Subcutaneous adipose tissue (tissue), 4 donors: ENCODE measurements around the gene NAMPT. TPM values are rescaled to one million over a fixed set of nuclear protein-coding genes. Genes with fewer than 3 reads are reported as not detected.

Experiments
- total RNA-seq, 4 donors: library from RNA; depleted of rRNA; stranded (reverse); fragments of >200 nt; gene quantifications; one replicate each; pipeline ENCODE4 v1.1.0, GENCODE V29; 2016
- TF ChIP-seq, protein P1 (sequence below): fragments of 450-650 bp; IDR thresholded peaks from one replicate; pipeline ENCODE4 v1.5.1; 2016; ENCODE audit warnings: low read depth, mild to moderate bottlenecking, control low read depth, antibody characterized with exemption, moderate library complexity

Gene NAMPT
- total RNA-seq, 4 donors from 2014 or later, result 118 to 436 (median 356) TPM

DNA sequence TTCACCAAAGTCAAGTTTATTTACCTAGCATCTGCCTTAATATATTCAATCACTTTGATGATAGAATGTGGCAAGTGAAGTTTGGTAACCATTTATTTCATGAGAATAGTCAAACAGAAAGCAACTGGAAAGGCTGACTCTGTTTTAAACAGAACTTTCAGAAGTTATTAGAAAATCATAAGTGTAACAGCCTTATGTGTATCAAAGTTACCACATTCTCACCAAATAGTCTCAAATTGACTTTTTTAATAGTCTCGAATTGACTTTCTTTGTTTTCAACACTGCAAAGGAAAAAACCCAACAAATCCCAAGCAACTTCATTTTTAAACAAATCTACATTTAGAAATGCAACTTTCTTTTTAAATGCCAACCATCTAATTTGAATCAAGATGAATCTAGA lies 29.5 kb downstream of the NAMPT start:
- TF ChIP-seq, protein P1, sequence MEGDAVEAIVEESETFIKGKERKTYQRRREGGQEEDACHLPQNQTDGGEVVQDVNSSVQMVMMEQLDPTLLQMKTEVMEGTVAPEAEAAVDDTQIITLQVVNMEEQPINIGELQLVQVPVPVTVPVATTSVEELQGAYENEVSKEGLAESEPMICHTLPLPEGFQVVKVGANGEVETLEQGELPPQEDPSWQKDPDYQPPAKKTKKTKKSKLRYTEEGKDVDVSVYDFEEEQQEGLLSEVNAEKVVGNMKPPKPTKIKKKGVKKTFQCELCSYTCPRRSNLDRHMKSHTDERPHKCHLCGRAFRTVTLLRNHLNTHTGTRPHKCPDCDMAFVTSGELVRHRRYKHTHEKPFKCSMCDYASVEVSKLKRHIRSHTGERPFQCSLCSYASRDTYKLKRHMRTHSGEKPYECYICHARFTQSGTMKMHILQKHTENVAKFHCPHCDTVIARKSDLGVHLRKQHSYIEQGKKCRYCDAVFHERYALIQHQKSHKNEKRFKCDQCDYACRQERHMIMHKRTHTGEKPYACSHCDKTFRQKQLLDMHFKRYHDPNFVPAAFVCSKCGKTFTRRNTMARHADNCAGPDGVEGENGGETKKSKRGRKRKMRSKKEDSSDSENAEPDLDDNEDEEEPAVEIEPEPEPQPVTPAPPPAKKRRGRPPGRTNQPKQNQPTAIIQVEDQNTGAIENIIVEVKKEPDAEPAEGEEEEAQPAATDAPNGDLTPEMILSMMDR, result no peak

DNA sequence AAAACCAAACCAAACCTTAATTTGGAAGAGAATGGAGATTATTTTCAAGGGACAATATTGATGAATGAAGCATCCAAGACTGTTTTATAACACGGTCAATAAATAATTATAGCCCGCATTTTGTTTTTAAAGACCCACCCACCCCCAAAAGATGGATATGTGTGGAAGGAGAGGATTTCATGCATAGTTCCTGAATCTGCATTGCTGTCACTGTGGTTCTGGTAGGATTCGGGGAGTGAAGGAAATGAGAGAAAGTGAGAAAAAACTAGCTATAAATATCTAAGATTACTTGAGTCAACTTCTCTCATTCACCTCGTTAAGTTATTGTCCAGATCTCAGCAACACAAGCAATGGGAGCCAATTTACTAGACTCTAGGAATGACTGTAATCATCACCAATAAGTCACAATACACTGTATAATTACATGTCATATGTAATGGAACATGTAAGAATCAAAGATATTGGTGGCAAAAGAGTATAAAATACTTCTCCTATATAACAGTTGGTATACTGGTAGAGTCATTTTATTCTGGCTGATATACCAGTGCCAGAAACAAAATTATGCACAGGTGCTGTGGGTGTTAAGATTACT lies 30.2 kb downstream of the NAMPT start:
- TF ChIP-seq, protein P1, result no peak

DNA sequence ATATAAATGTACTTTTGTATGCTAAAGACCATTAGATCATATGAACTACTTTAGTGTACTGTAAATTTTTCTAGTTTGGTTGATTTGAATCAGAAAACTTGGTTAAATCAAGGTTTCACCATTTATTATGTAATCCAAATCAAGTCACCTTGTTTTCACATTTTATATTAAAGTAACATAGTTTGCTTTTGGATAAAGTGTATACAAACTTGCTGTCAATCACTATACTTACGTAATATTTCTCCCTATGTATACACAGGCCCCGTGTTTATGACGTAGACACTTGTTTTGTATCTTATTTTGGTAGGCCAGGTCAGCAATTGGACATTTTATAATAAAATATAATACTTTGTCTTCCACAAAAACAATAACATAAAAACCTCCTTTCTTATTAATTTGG lies 32.2 kb downstream of the NAMPT start:
- TF ChIP-seq, protein P1, result no peak

DNA sequence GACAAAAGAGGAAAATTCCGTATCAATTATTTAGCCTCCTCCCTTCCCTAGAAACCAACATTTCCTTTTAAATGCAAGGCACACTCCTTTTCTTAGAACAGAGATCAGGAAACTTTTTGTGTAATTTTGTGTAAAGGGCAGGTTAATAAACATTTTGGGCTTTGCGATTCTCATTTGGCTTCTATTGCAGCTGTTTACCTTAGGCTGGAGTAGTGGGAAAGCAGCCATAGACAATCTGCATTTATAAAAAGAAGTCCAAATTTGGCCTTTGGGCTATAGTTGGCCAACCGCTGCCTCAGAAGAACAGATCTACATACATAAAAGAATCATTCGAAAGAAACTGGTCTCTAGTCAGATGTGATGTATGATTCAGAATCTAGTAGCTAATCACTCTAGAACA lies 35.3 kb downstream of the NAMPT start:
- TF ChIP-seq, protein P1, result no peak

DNA sequence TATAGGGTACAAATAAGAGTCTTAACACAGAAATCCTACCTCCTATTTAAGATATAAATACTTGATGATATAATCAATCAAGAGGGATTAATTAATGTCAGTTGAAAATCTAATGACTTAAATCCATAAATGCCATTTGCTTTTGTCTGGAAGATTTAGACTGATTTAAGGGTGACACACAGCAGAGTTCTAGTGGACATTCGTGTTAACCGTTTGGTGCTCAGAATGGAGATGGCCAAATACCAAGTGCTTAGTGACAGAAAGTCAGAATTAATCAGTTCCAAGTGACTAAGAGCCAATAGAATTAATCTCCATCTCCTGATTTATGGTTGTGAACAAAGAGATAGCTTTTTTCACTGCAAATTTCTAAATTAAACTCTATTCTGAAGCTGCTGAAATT lies 36.2 kb downstream of the NAMPT start:
- TF ChIP-seq, protein P1, result no peak

DNA sequence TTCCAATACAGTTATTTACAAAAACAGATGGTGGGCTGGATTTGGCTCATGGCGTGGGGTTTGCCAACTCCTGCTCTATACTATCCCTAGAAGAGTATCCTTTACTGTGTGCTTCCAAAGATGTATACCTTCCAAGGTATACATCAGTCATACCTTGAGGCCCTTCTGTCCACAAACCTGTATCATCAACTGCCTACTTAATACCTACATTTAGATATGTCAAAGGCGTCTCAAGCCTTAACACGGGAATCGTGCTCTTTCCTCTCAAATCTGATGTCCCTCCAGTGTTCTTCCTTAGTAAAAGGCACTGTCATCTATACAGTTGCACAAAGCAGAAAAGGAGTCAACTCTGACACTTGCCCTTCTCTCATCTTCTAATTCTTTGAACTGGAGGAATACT lies 36.9 kb downstream of the NAMPT start:
- TF ChIP-seq, protein P1, result no peak

DNA sequence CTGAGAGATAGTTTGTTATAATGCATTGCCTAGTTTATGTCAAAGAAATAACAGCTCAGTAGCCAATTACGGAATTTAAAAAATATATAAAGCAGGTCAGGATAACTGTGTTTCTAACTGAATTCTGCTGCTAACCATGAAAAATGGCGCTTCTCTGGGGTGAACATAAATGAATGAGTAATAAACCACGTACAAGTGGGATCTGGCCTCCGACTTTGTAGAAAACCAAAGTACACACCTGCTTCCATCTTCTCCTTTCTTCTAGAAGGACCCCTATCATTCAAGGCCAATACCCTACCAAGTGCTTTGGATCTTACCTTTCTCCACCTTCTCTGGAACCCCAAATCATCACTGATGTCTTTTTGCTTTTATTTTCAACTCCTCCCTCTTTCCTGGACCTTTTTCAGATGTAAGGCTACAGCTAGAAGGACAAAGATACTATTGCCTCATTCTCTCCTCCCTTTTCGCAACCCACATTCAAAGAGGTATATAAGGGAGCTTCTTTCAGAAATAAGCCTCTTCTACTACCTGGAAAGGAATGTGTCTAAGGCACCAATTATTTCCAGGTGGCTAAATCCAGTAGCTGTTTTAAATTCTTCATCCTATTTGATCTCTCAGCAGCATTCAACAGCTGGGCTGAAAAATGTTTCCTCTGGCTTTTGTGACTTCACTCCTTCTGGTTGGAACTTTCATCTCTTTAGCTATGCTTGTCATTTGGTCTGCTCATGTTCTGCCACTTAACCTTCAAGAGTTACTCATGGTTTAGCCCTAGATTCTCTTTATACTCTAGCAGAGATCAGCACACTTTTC lies 37.7 kb downstream of the NAMPT start:
- TF ChIP-seq, protein P1, result no peak
